ENCODE data around the gene TAPBP. TPM values are rescaled to one million over a fixed set of nuclear protein-coding genes. Genes with fewer than 3 reads are reported as not detected.
"Not testable (repeated sequence)": the region's sequence is repeated elsewhere in the genome, so short reads cannot be mapped to it uniquely, and the experiment has no call there.

TAPBP gene
- 16.8 and 17.1 TPM in 2 replicates for polyA plus RNA-seq (2011; rRNA removed)
- polyA plus RNA-seq (2012; cell fraction: cytosol; rRNA removed): 23.3 and 33.8 TPM in 2 replicates
- 57.4 and 67.0 TPM in 2 replicates for polyA plus RNA-seq (2012; cell fraction: nucleus; rRNA removed)
- 32.2 to 40.0 TPM (median 37.5 TPM) in 3 replicates for polyA plus RNA-seq (2017; fragmentation: RNase III; extraction: RNeasy Plus Mini Kit Qiagen cat#74134 plus additional on column Dnase treatment)
- 21.7 and 26.9 TPM in 2 replicates for polyA minus RNA-seq (2011; rRNA and poly(A)+ RNA removed)

GRCh38 chr6:33313709-33314514, at the start of gene TAPBP:
TSS of gene TAPBP (minus strand) at chr6:33314078. CDS start at chr6:33314041, 37 bp downstream.
- WGBS (ENCODE audit: missing lambda C conversion rate): 1% methylated on average over 38 of the region's 47 CpGs
- peak; percentile 8 to 25; a peak in 4 of 6 replicates for ATAC-seq
- H3K27ac ChIP-seq: peak within 1 kb of the TSS; percentile 93 to 97
- POLR2A ChIA-PET: interaction anchor here (1.1 kb wide), 1 partner anchor 14 kb away, joined by 5 read pairs; no protein-coding TSS in a partner anchor
- peak; percentile 32 to 44 for DNase-seq (ENCODE audit: low read depth in 1 of 2, low spot score in 1 of 2)
- H3K9me3 ChIP-seq: no peaks in the 10 kb centered on the region
- no peak for FAIRE-seq
- peak within 1 kb of the TSS; percentile 74 for H3K4me3 ChIP-seq
- CTCF ChIA-PET: interaction anchor here (2.5 to 6.0 kb wide), 2 partner anchors 14 to 34 kb away, joined by 9 to 40 read pairs; partner anchors contain the start of gene RGL2
- H3K4me2 ChIP-seq: peak within 1 kb of the TSS; percentile 92
- peaks cover 31% of the 10 kb centered on the region for H3K4me1 ChIP-seq
- TF ChIP-seq PHF8 (IDR thresholded peaks at IDR 0.05; ENCODE audit: borderline replicate concordance, low read depth) (peak; percentile 27; the same call in 1 of the 2 replicates), EP300 (IDR thresholded peaks at IDR 0.05) (no peak), EHMT2 (IDR thresholded peaks at IDR 0.05; ENCODE audit: low read depth) (no peak), JUN (IDR thresholded peaks at IDR 0.05) (0 out of 5 replicates have a peak, but pooled peaks of 1 of the 2 experiments have one; percentile 10)
- TF ChIP-seq, protein P1, sequence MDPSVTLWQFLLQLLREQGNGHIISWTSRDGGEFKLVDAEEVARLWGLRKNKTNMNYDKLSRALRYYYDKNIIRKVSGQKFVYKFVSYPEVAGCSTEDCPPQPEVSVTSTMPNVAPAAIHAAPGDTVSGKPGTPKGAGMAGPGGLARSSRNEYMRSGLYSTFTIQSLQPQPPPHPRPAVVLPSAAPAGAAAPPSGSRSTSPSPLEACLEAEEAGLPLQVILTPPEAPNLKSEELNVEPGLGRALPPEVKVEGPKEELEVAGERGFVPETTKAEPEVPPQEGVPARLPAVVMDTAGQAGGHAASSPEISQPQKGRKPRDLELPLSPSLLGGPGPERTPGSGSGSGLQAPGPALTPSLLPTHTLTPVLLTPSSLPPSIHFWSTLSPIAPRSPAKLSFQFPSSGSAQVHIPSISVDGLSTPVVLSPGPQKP (IDR thresholded peaks at IDR 0.05; ENCODE audit: low read depth, low read length): no peak

- ATAC-seq; H3K4me3 ChIP-seq; H3K27ac ChIP-seq; H3K4me2 ChIP-seq; POLR2A ChIA-PET; H3K9me3 ChIP-seq; DNase-seq (ENCODE audit: low read depth in 1 of 2, low spot score in 1 of 2); FAIRE-seq; H3K4me1 ChIP-seq; CTCF ChIA-PET: not testable (repeated sequence)
- WGBS (ENCODE audit: missing lambda C conversion rate): 85% methylated on average over 12 of the region's 12 CpGs
Measured at GRCh38 chr6:33363486-33363885, 49.6 kb upstream of the TAPBP start.

DNA sequence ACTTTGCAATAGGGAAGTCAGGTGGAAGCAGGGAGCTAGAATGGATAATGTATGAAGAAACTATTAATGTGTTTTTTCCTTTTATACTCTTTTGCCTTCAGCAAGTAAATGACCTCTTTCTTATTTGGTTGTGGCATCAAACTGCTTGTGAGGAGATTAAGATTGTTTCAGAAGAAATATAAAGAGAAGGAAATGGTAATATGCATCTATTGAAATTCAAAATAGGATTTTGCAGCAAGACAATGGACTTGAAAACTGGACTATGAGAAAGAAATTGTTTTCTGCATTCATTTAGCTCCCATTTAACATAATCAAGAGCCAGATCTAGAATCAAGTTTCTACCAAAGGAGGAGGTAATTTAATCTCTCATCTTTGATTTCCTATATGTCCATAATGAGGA, 45.5 kb upstream of the TAPBP start:
- TF ChIP-seq, protein P2, sequence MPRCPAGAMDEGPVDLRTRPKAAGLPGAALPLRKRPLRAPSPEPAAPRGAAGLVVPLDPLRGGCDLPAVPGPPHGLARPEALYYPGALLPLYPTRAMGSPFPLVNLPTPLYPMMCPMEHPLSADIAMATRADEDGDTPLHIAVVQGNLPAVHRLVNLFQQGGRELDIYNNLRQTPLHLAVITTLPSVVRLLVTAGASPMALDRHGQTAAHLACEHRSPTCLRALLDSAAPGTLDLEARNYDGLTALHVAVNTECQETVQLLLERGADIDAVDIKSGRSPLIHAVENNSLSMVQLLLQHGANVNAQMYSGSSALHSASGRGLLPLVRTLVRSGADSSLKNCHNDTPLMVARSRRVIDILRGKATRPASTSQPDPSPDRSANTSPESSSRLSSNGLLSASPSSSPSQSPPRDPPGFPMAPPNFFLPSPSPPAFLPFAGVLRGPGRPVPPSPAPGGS (IDR thresholded peaks at IDR 0.05): no peak
- TF ChIP-seq RAD21 (conservative IDR thresholded peaks at IDR 0.05 in 1 of 2, IDR thresholded peaks at IDR 0.05 in 1 of 2): no peak
- TF ChIP-seq FOSB (CRISPR knock-in tag; IDR thresholded peaks at IDR 0.05): no peak
- TF ChIP-seq HOXB13 (CRISPR knock-in tag; IDR thresholded peaks at IDR 0.05; ENCODE audit: low read depth): no peak
- Histone ChIP-seq H3K4me1 (peaks cover 6% of the 10 kb centered on the region; the same call in 2 of the 3 replicates), H3K4me2 (no peak overlapping the region), H3K4me3 (no peak overlapping the region), H3K9me3 (no peaks in the 10 kb centered on the region), H3K27ac (no peak overlapping the region)
- ATAC-seq: no peak
- no peak for DNase-seq (ENCODE audit: low read depth in 1 of 2, low spot score in 1 of 2)
- FAIRE-seq: no peak
- POLR2A ChIA-PET: no interaction called here
- CTCF ChIA-PET: interaction anchor here (0.9 to 2.5 kb wide), 3 partner anchors 14 to 31 kb away, joined by 4 to 13 read pairs (median 7); no protein-coding TSS in a partner anchor

- FAIRE-seq, ATAC-seq, H3K4me1 ChIP-seq, H3K27ac ChIP-seq, POLR2A ChIA-PET, H3K4me3 ChIP-seq, H3K9me3 ChIP-seq: not testable (repeated sequence)
- H3K4me2 ChIP-seq: peak overlapping the region; percentile 28; the same call in 2 of the 3 replicates
- DNase-seq (ENCODE audit: low read depth in 1 of 2, low spot score in 1 of 2): peak in 1 of 2 experiments; percentile 44
- 56% methylated on average over 13 of the region's 13 CpGs for WGBS (ENCODE audit: missing lambda C conversion rate)
- CTCF ChIA-PET: interaction anchor here (2.5 kb wide), 1 partner anchor 12 kb away, joined by 13 read pairs; no protein-coding TSS in a partner anchor
Measured at GRCh38 chr6:33357160-33357871, 43.4 kb upstream of the TAPBP start.
